Mammary epithelial cell (primary cell): ENCODE results near the gene TOX3.

Source experiments
- CTCF ChIP-seq, 2 donors: IDR thresholded peaks in 1 of 2; conservative IDR thresholded peaks in 1 of 2; 2 replicates each; pipeline ENCODE4 v1.5.1; 2011 to 2012; ENCODE audit warnings: inconsistent platforms in 2 of 2, low read length in 2 of 2, mild to moderate bottlenecking in 2 of 2, control low read depth in 1 of 2, low read depth in 1 of 2; ENCODE audit not compliant: insufficient read depth in 1 of 2; ENCODE audit errors: extremely low read depth in 1 of 2
- EZH2 ChIP-seq: IDR thresholded peaks from 2 replicates; pipeline ENCODE4 v1.6.1; 2012; ENCODE audit warnings: low read length, inconsistent platforms, borderline replicate concordance

- TF ChIP-seq CTCF (conservative IDR thresholded peaks at IDR 0.05 in 1 of 2, IDR thresholded peaks at IDR 0.05 in 1 of 2; ENCODE audit: extremely low read depth in 1 of 2, insufficient read depth in 1 of 2, low read depth in 1 of 2, low read length in 2 of 2) = no peak
- TF ChIP-seq EZH2 = no peak
Measured at GRCh38 chr16:52584354-52585320, 37.7 kb upstream of the TOX3 start.
